A204.1 (cell line): Measurements from ENCODE around the gene CARS1.
A peak's percentile ranks its signal among the peaks of the same experiment; 100 is the strongest.

Source experiments
- FAIRE-seq: peaks from 2 replicates; lab custom pipeline; 2012; peaks lifted over from hg19 to GRCh38; lab: Jason Lieb, UNC

The CARS1 gene

GRCh38 chr11:3007404-3008010, 49.7 kb downstream of the CARS1 start:
- no peak for FAIRE-seq

GRCh38 chr11:3006505-3007260, 50.5 kb downstream of the CARS1 start:
- no peak for FAIRE-seq

- no peak for FAIRE-seq
Observed at GRCh38 chr11:3004481-3004880, 52.7 kb downstream of the CARS1 start.

- FAIRE-seq, result no peak
Observed at GRCh38 chr11:3003396-3004231, 53.6 kb downstream of the CARS1 start.

- no peak for FAIRE-seq
Observed at GRCh38 chr11:3002871-3003270, 54.4 kb downstream of the CARS1 start.

GRCh38 chr11:3002351-3002861, 54.8 kb downstream of the CARS1 start:
- no peak for FAIRE-seq

- FAIRE-seq, result no peak
Observed at GRCh38 chr11:3001496-3001895, 55.7 kb downstream of the CARS1 start.

GRCh38 chr11:3000032-3000961, 56.9 kb downstream of the CARS1 start:
- no peak for FAIRE-seq

- no peak for FAIRE-seq
Observed at GRCh38 chr11:2999464-2999998, 57.7 kb downstream of the CARS1 start.

GRCh38 chr11:2998073-2998850, 59.0 kb downstream of the CARS1 start:
- FAIRE-seq, result no peak

GRCh38 chr11:2997406-2997805, 59.8 kb downstream of the CARS1 start:
- no peak for FAIRE-seq

GRCh38 chr11:2996976-2997375, 60.2 kb downstream of the CARS1 start:
- no peak for FAIRE-seq

- no peak for FAIRE-seq
Observed at GRCh38 chr11:2995893-2996554, 61.2 kb downstream of the CARS1 start.

GRCh38 chr11:2995031-2995561, 62.1 kb downstream of the CARS1 start:
- no peak for FAIRE-seq

- FAIRE-seq, result no peak
Observed at GRCh38 chr11:2994336-2994730, 62.9 kb downstream of the CARS1 start.

- no peak for FAIRE-seq
Observed at GRCh38 chr11:2992997-2993325, 64.3 kb downstream of the CARS1 start.

GRCh38 chr11:2992234-2992996, 64.8 kb downstream of the CARS1 start, which contains the start of gene NAP1L4:
TSS of gene NAP1L4 (minus strand) at chr11:2992329. CDS start at chr11:2979220, 13,109 bp downstream.
- peak; percentile 87 for FAIRE-seq

- FAIRE-seq, result no peak
Observed at GRCh38 chr11:2991452-2992233, 65.6 kb downstream of the CARS1 start.
